Measurements from ENCODE around the gene STYXL1. TPM values are rescaled to one million over a fixed set of nuclear protein-coding genes. Genes with fewer than 3 reads are reported as not detected.

Gene STYXL1
- total RNA-seq, 1 experiment from 2014 or later, result 21.3 TPM

- no peaks in the 10 kb centered on the region for H3K9me3 Mint-ChIP-seq
- peaks cover 67% of the 10 kb centered on the region for H3K36me3 Mint-ChIP-seq
- no peak overlapping the region for H3K4me3 Mint-ChIP-seq
- DNase-seq (ENCODE audit: low spot score), result no peak
- no peaks in the 10 kb centered on the region for H3K27me3 Mint-ChIP-seq (ENCODE audit: low read depth)
- TF ChIP-seq IRF2 (CRISPR knock-in tag; IDR thresholded peaks at IDR 0.05; ENCODE audit: borderline replicate concordance, low read depth) (no peak), SMAD3 (CRISPR knock-in tag; IDR thresholded peaks at IDR 0.05; ENCODE audit: borderline replicate concordance) (no peak), FOXK1 (CRISPR knock-in tag; IDR thresholded peaks at IDR 0.05) (no peak), ZSCAN18 (CRISPR knock-in tag; IDR thresholded peaks at IDR 0.05) (no peak), SP1 (CRISPR knock-in tag; conservative IDR thresholded peaks at IDR 0.05) (no peak), ZNF263 (CRISPR knock-in tag; IDR thresholded peaks at IDR 0.05; ENCODE audit: low read depth) (no peak), NR2C2 (CRISPR knock-in tag; IDR thresholded peaks at IDR 0.05) (no peak), PRDM15 (CRISPR knock-in tag; IDR thresholded peaks at IDR 0.05) (no peak), HMGA2 (CRISPR knock-in tag; IDR thresholded peaks at IDR 0.05) (no peak), ATF1 (CRISPR knock-in tag; IDR thresholded peaks at IDR 0.05) (no peak), FOXP4 (CRISPR knock-in tag; IDR thresholded peaks at IDR 0.05) (no peak), GTF2I (CRISPR knock-in tag; conservative IDR thresholded peaks at IDR 0.05) (no peak), ZNF281 (CRISPR knock-in tag; IDR thresholded peaks at IDR 0.05) (no peak), PRRX2 (CRISPR knock-in tag; IDR thresholded peaks at IDR 0.05) (no peak), RORB (CRISPR knock-in tag; IDR thresholded peaks at IDR 0.05) (no peak), PREB (CRISPR knock-in tag; IDR thresholded peaks at IDR 0.05; ENCODE audit: borderline replicate concordance) (no peak), ATF2 (CRISPR knock-in tag; IDR thresholded peaks at IDR 0.05; ENCODE audit: borderline replicate concordance, low read depth) (no peak), IRF1 (CRISPR knock-in tag; IDR thresholded peaks at IDR 0.05) (no peak)
- ChIA-PET POLR2A (no interaction called here), CTCF (no interaction called here)
- ATAC-seq, result no peak
- H3K27ac Mint-ChIP-seq, result no peak overlapping the region
- no peaks in the 10 kb centered on the region for H3K4me1 Mint-ChIP-seq
Measured at GRCh38 chr7:76063525-76063924, 15.7 kb upstream of the STYXL1 start.

Measured in WTC11 (cell line).